H1 (cell line): ENCODE data around the gene MTX3. TPM values are rescaled to one million over a fixed set of nuclear protein-coding genes. Genes with fewer than 3 reads are reported as not detected.

Experiments
- CTCF ChIA-PET: fragments of 300-600 bp; sonication (Branson Sonifier 250); formaldehyde crosslinking; loops from one replicate; lab custom pipeline; 2021; ENCODE audit not compliant: partially characterized antibody; lab: Charles Lee
- POLR2A ChIA-PET: fragments of 300-600 bp; sonication (Branson Sonifier 250); formaldehyde crosslinking; loops from one replicate; lab custom pipeline; 2021; ENCODE audit warnings: inconsistent platforms; ENCODE audit not compliant: partially characterized antibody; lab: Charles Lee
- DNase-seq, 2 experiments: peaks; one replicate each; pipeline versions ENCODE4 v3.0.0 to v3.0.0-alpha.2; 2010 to 2022; ENCODE audit warnings: low spot score in 2 of 2, low read depth in 1 of 2, mixed read lengths in 1 of 2
- FAIRE-seq: peaks from 2 replicates; lab custom pipeline; 2011; peaks lifted over from hg19 to GRCh38; lab: Jason Lieb, UNC
- H2AFZ ChIP-seq: 2 replicates; pipeline ENCODE4 v1.8.1; 2012; ENCODE audit warnings: low read length, inconsistent platforms
- H2AK5ac ChIP-seq: 2 replicates; pipeline ENCODE4 v1.6.1; 2013; ENCODE audit warnings: low read depth, low read length
- H2BK120ac ChIP-seq: replicated peaks from 2 replicates; pipeline ENCODE3; 2013; ENCODE audit warnings: low read depth, low read length, inconsistent platforms
- H2BK12ac ChIP-seq: 2 replicates; pipeline ENCODE4 v1.6.1; 2013; ENCODE audit warnings: low read depth, low read length
- H2BK15ac ChIP-seq: 2 replicates; pipeline ENCODE4 v1.6.1; 2013; ENCODE audit warnings: low read length
- H2BK20ac ChIP-seq: 2 replicates; pipeline ENCODE4 v1.6.1; 2013; ENCODE audit warnings: low read length
- H2BK5ac ChIP-seq: 2 replicates; pipeline ENCODE4 v1.6.1; 2013; ENCODE audit warnings: low read depth, low read length
- H3K14ac ChIP-seq: 2 replicates; pipeline ENCODE4 v1.6.1; 2013; ENCODE audit warnings: inconsistent platforms; ENCODE audit not compliant: insufficient read length
- H3K18ac ChIP-seq: 2 replicates; pipeline ENCODE4 v1.6.1; 2013; ENCODE audit warnings: low read length; ENCODE audit errors: extremely low read depth
- H3K23ac ChIP-seq: 2 replicates; pipeline ENCODE4 v1.6.1; 2013; ENCODE audit warnings: inconsistent platforms; ENCODE audit not compliant: insufficient read length
- H3K23me2 ChIP-seq: 2 replicates; pipeline ENCODE4 v1.6.1; 2013; ENCODE audit warnings: low read depth, low read length
- H3K27ac ChIP-seq: 2 replicates; pipeline ENCODE4 v1.6.1; 2011; ENCODE audit warnings: low read depth, low read length, inconsistent platforms
- H3K27me3 ChIP-seq, 4 experiments: replicated peaks in 1 of 4; 1 replicate in 1 of 4; 2 replicates in 3 of 4; pipeline versions ENCODE4 v1.6.1 to v1.8.1; 2011 to 2013; ENCODE audit warnings: low read length in 3 of 4, mild to moderate bottlenecking in 3 of 4, inconsistent platforms in 2 of 4, mixed read lengths in 2 of 4, moderate library complexity in 1 of 4; ENCODE audit not compliant: control insufficient read depth in 3 of 4, insufficient read depth in 3 of 4; ENCODE audit errors: extremely low read depth in 1 of 4
- H3K36me3 ChIP-seq, 4 experiments: 2 replicates each; pipeline versions ENCODE4 v1.6.1 to v1.8.1; 2011 to 2013; ENCODE audit warnings: mild to moderate bottlenecking in 4 of 4, low read length in 3 of 4, moderate library complexity in 2 of 4, control low read depth in 1 of 4, inconsistent platforms in 1 of 4; ENCODE audit not compliant: insufficient read depth in 4 of 4, control insufficient read depth in 2 of 4
- H3K4ac ChIP-seq: replicated peaks from 2 replicates; pipeline ENCODE3; 2013; ENCODE audit warnings: low read length, low read depth, mixed read lengths, inconsistent platforms; ENCODE audit not compliant: insufficient read length
- H3K4me1 ChIP-seq, 4 experiments: replicated peaks in 1 of 4; 1 replicate in 1 of 4; 2 replicates in 3 of 4; pipeline versions ENCODE4 v1.6.1 to v1.8.1; 2011 to 2013; ENCODE audit warnings: low read length in 3 of 4, inconsistent platforms in 2 of 4, mixed read lengths in 1 of 4; ENCODE audit not compliant: insufficient read depth in 4 of 4, control insufficient read depth in 3 of 4
- H3K4me2 ChIP-seq, 2 experiments: 2 replicates each; pipeline versions ENCODE4 v1.6.1 to v1.8.1; 2011 to 2013; ENCODE audit warnings: low read depth in 2 of 2, low read length in 2 of 2, control low read depth in 1 of 2, inconsistent platforms in 1 of 2, mild to moderate bottlenecking in 1 of 2; ENCODE audit not compliant: insufficient read depth in 1 of 2
- H3K4me3 ChIP-seq, 4 experiments: fragments of 200-600, 300-600 bp in 1 of 4; sonication (generic), shearing (Covaris generic), sonication (Bioruptor Twin) in 1 of 4; 2 replicates each; pipeline versions ENCODE4 v1.5.1 to v1.8.1; 2011 to 2016; ENCODE audit warnings: low read length in 4 of 4, low read depth in 3 of 4, control low read depth in 2 of 4, inconsistent platforms in 2 of 4, mild to moderate bottlenecking in 2 of 4, mixed read lengths in 1 of 4, moderate library complexity in 1 of 4; ENCODE audit not compliant: insufficient read depth in 2 of 4; ENCODE audit errors: extremely low read depth in 1 of 4
- H3K56ac ChIP-seq: replicated peaks from 2 replicates; pipeline ENCODE3; 2013; ENCODE audit warnings: low read depth, mild to moderate bottlenecking, mixed read lengths, low read length, inconsistent platforms; ENCODE audit not compliant: insufficient read length
- H3K79me1 ChIP-seq: 2 replicates; pipeline ENCODE4 v1.6.1; 2013; ENCODE audit warnings: low read depth, low read length, control low read depth
- H3K79me2 ChIP-seq, 2 experiments: 2 replicates each; pipeline versions ENCODE4 v1.6.1 to v1.8.1; 2012 to 2013; ENCODE audit warnings: low read length in 2 of 2, mild to moderate bottlenecking in 2 of 2, inconsistent platforms in 1 of 2; ENCODE audit not compliant: insufficient read depth in 2 of 2, control insufficient read depth in 1 of 2
- H3K9ac ChIP-seq, 4 experiments: replicated peaks in 1 of 4; 1 replicate in 1 of 4; 2 replicates in 3 of 4; pipeline versions ENCODE4 v1.6.1 to v1.8.1; 2011 to 2013; ENCODE audit warnings: low read depth in 3 of 4, low read length in 3 of 4, control low read depth in 2 of 4, mild to moderate bottlenecking in 2 of 4, moderate library complexity in 2 of 4, inconsistent platforms in 1 of 4; ENCODE audit errors: extremely low read depth in 1 of 4
- H3K9me3 ChIP-seq, 2 experiments: 2 replicates each; pipeline versions ENCODE4 v1.6.1 to v1.8.1; 2012 to 2013; ENCODE audit warnings: mild to moderate bottlenecking in 2 of 2, moderate library complexity in 2 of 2, control low read depth in 1 of 2, inconsistent platforms in 1 of 2, low read depth in 1 of 2, low read length in 1 of 2, mixed read lengths in 1 of 2; ENCODE audit not compliant: insufficient read depth in 2 of 2
- H4K20me1 ChIP-seq, 2 experiments: replicated peaks in 1 of 2; 2 replicates each; pipeline versions ENCODE3 to v1.8.1; 2011 to 2013; ENCODE audit warnings: inconsistent platforms in 2 of 2, low read length in 2 of 2, mild to moderate bottlenecking in 1 of 2; ENCODE audit not compliant: insufficient read depth in 2 of 2, control insufficient read depth in 1 of 2
- H4K5ac ChIP-seq: 2 replicates; pipeline ENCODE4 v1.6.1; 2013; ENCODE audit warnings: low read length, low read depth, mixed read lengths, inconsistent platforms; ENCODE audit not compliant: insufficient read length
- H4K8ac ChIP-seq: 2 replicates; pipeline ENCODE4 v1.8.0; 2013; ENCODE audit warnings: mild to moderate bottlenecking, moderate library complexity, low read length, inconsistent platforms; ENCODE audit not compliant: insufficient read depth; ENCODE audit errors: extremely low read depth
- H4K91ac ChIP-seq: replicated peaks from 2 replicates; pipeline ENCODE3; 2013; ENCODE audit warnings: low read length, mixed read lengths, inconsistent platforms; ENCODE audit not compliant: insufficient read length
- BACH1 ChIP-seq: IDR thresholded peaks from 2 replicates; pipeline ENCODE4 v1.6.1; 2012; ENCODE audit warnings: low read length, improper control_type of control experiment
- CBX8 ChIP-seq: fragments of 300-800, 300-1000 bp; sonication (generic); IDR thresholded peaks from 2 replicates; pipeline ENCODE4 v1.7.1; 2016; ENCODE audit warnings: low read depth, low read length, borderline replicate concordance
- KDM5A ChIP-seq: fragments of 200-600 bp; IDR thresholded peaks from 2 replicates; pipeline ENCODE4 v1.7.1; 2012; ENCODE audit warnings: mild to moderate bottlenecking, low read length, inconsistent platforms, mixed read lengths
- SAP30 ChIP-seq: fragments of 300-600 bp; sonication (generic); IDR thresholded peaks from 2 replicates; pipeline ENCODE4 v1.7.1; 2012; ENCODE audit warnings: low read length, moderate library complexity, mild to moderate bottlenecking, inconsistent platforms; ENCODE audit not compliant: insufficient read depth, insufficient replicate concordance
- TAF1 ChIP-seq: IDR thresholded peaks from 2 replicates; pipeline ENCODE4 v1.6.1; 2011; ENCODE audit warnings: mild to moderate bottlenecking, low read depth, low read length
- TAF7 ChIP-seq: optimal IDR thresholded peaks from 2 replicates; pipeline ENCODE3; 2011; ENCODE audit warnings: low read depth, mild to moderate bottlenecking, inconsistent platforms, low read length, moderate library complexity, borderline replicate concordance
- WGBS, 2 experiments: shearing (Covaris generic) in 1 of 2; methylation state at CpG; one replicate each; pipeline versions ENCODE4 v1.1.6 to v1.1.7; 2013 to 2015; ENCODE audit warnings: low lambda C conversion rate in 2 of 2, mixed read lengths in 2 of 2, inconsistent platforms in 1 of 2, low coverage in 1 of 2, missing lambda C conversion rate in 1 of 2; ENCODE audit not compliant: insufficient replicate concordance in 2 of 2, insufficient coverage in 1 of 2, insufficient read length in 1 of 2; ENCODE audit errors: extremely low coverage in 1 of 2, missing lambda C conversion rate in 1 of 2; 5-methylcytosine and 5-hydroxymethylcytosine counted together
- polyA plus RNA-seq, 7 experiments: library from polyadenylated mRNA; depleted of rRNA in 3 of 7; stranded (reverse) in 5 of 7; unstranded in 2 of 7; fragments of >200 nt in 5 of 7; fragments of 200-250 nt in 2 of 7; gene quantifications; 1 replicate in 5 of 7; 2 replicates in 1 of 7; 4 replicates in 1 of 7; pipeline versions ENCODE4 v1.2.1 to v1.2.3, GENCODE V29; 2011 to 2013; ENCODE audit warnings: missing spikeins in 2 of 7, mixed read lengths in 2 of 7
- total RNA-seq: library from RNA; stranded (reverse); fragmentation: NEBNext Ultra II Directional; extraction: Animal tissue kit (Norgen Biotek cat#: 25700); gene quantifications from 2 replicates; pipeline ENCODE4 v1.2.1, GENCODE V29; 2021

MTX3 gene
- total and polyA plus RNA-seq, 2 of the 8 experiments (the other 6 are each of a cell fraction or from before 2014, with no cell fraction given): 9.4 to 28.8 TPM

GRCh38 chr5:79992891-79993657, 2.0 kb upstream of the MTX3 start:
- no peak overlapping the region for H2BK12ac ChIP-seq
- FAIRE-seq (no peak), DNase-seq (no peak)
- H2AK5ac ChIP-seq: no peak overlapping the region
- POLR2A ChIA-PET: no interaction called here
- H2BK20ac ChIP-seq: no peak overlapping the region
- CTCF ChIA-PET: interaction anchor here (1.2 to 1.4 kb wide), 2 partner anchors 11 to 90 kb away, joined by 3 to 4 read pairs; no protein-coding TSS in a partner anchor
- H4K20me1 ChIP-seq: no peaks in the 10 kb centered on the region
- no peak overlapping the region for H3K56ac ChIP-seq
- H3K4me3 ChIP-seq: no peak overlapping the region
- H3K79me2 ChIP-seq: peaks cover 0 to 14% of the 10 kb centered on the region in 2 experiments; a peak in 3 of 4 replicates
- no peak overlapping the region for H3K23ac ChIP-seq
- no peaks in the 10 kb centered on the region; the same call in 1 of the 2 replicates for H3K79me1 ChIP-seq
- no peak overlapping the region for H2AFZ ChIP-seq
- peaks cover 3 to 14% (median 7%) of the 10 kb centered on the region in 4 experiments; a peak in 6 of 8 replicates for H3K36me3 ChIP-seq
- no peak overlapping the region for H3K14ac ChIP-seq
- no peak overlapping the region for H3K18ac ChIP-seq
- no peak overlapping the region for H4K8ac ChIP-seq
- H3K9me3 ChIP-seq: no peaks in the 10 kb centered on the region
- peaks cover 0 to 2% (median 0%) of the 10 kb centered on the region in 4 experiments; a peak in 1 of 7 replicates for H3K4me1 ChIP-seq
- H3K4ac ChIP-seq: no peak overlapping the region
- H3K9ac ChIP-seq: no peak overlapping the region
- no peak overlapping the region for H2BK5ac ChIP-seq
- no peak overlapping the region for H2BK120ac ChIP-seq
- no peaks in the 10 kb centered on the region for H3K27me3 ChIP-seq
- H4K5ac ChIP-seq: no peak overlapping the region
- H3K4me2 ChIP-seq: no peak overlapping the region
- 90% methylated on average over 2 of the region's 2 CpGs; no CpG with 5 or more reads in 1 of the 2 experiments for WGBS, 2 experiments
- H3K23me2 ChIP-seq: peaks cover 6% of the 10 kb centered on the region
- H3K27ac ChIP-seq: no peak overlapping the region
- H4K91ac ChIP-seq: no peak overlapping the region
- no peak overlapping the region for H2BK15ac ChIP-seq
- TF ChIP-seq SAP30: no peak
- TF ChIP-seq CBX8: no peak
- TF ChIP-seq KDM5A: no peak
- TF ChIP-seq TAF1: no peak
- no peak for TF ChIP-seq BACH1
- TF ChIP-seq TAF7: no peak
